CD1c-positive myeloid dendritic cell (primary cell): Measurements from ENCODE around the gene VASP.
A peak's percentile ranks its signal among the peaks of the same experiment; 100 is the strongest.
"Not testable (repeated sequence)": the region's sequence is repeated elsewhere in the genome, so short reads cannot be mapped to it uniquely, and the experiment has no call there.

Source experiments
- DNase-seq: peaks from one replicate; pipeline ENCODE4 v3.0.0-alpha.2; 2016; ENCODE audit errors: extremely low spot score

Gene VASP

DNA sequence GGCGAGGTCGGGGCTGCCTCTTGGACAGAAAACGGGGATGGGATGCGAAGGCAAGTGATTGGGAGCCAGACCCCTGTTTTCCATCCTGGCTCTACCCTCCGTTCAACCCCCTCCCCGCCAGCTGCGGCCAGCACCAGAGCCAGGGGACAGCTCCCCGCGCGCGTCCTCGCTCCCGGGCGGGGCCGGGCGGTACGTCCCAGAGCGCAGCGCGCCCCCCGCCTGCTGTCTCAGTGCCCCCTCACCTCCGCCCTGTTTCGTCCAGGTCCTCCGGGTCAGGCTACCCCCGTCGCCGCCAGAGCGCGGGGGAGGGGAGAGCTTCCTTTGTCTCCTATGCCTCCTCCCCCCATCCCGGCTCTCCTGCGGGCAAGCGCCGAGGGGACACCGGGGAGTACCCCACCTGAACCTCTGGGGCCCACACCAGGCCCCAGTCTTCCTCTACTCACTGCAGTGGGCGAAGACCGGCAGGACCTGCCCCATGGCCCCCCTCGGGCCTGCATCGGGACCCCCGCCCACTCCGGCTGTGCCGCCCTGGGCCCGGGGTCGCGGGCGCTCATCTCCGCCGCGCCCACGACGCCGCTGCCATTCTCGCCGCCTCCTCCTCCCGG, 10.8 kb upstream of the VASP start:
- peak; percentile 45 for DNase-seq

DNA sequence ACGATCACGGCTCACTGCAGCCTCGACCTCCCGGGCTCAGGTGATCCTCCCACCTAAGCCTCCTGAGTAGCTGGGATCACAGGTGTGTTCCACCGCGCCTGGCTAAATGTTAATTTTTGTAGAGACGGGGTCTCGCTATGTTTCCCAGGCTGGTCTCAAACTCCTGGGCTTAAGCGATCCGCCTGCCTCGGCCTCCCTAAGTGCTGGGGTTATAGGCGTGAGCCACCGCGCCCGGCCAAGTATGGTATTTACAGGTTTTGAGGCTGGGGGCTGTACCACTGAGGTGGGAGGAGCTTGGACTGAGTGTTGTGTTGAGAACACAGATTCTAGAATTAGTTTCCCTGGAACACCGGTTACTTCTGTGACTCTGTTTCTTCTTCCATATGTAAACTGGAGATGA, 9.5 kb upstream of the VASP start:
- DNase-seq = no peak

DNA sequence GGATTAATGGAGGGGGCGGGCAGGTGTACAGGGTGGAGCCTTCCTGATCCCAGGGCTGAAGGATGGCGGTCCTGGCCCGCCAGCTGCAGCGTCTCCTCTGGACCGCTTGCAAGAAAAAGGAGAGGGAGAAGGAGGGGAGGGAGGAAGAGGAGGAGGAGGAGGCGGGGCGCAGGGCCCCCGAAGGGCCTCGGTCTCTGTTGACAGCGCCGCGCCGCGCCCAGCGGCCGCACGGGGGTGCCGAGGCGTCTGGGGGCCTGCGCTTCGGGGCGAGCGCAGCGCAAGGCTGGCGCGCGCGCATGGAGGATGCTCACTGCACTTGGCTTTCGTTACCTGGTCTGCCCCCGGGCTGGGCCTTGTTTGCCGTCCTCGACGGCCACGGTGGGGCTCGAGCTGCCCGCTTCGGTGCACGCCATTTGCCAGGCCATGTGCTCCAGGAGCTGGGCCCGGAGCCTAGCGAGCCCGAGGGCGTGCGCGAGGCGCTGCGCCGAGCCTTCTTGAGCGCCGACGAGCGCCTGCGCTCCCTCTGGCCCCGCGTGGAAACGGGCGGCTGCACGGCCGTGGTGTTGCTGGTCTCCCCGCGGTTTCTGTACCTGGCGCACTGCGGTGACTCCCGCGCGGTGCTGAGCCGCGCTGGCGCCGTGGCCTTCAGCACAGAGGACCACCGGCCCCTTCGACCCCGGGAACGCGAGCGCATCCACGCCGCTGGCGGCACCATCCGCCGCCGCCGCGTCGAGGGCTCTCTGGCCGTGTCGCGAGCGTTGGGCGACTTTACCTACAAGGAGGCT, 8.7 kb upstream of the VASP start, which contains the start of gene PPM1N:
Gene PPM1N, plus strand, starts transcription at position 33 of the 785 bp plus-strand sequence. Its CDS starts 30 bp downstream, at position 63.
- peak; percentile 56 for DNase-seq

DNA sequence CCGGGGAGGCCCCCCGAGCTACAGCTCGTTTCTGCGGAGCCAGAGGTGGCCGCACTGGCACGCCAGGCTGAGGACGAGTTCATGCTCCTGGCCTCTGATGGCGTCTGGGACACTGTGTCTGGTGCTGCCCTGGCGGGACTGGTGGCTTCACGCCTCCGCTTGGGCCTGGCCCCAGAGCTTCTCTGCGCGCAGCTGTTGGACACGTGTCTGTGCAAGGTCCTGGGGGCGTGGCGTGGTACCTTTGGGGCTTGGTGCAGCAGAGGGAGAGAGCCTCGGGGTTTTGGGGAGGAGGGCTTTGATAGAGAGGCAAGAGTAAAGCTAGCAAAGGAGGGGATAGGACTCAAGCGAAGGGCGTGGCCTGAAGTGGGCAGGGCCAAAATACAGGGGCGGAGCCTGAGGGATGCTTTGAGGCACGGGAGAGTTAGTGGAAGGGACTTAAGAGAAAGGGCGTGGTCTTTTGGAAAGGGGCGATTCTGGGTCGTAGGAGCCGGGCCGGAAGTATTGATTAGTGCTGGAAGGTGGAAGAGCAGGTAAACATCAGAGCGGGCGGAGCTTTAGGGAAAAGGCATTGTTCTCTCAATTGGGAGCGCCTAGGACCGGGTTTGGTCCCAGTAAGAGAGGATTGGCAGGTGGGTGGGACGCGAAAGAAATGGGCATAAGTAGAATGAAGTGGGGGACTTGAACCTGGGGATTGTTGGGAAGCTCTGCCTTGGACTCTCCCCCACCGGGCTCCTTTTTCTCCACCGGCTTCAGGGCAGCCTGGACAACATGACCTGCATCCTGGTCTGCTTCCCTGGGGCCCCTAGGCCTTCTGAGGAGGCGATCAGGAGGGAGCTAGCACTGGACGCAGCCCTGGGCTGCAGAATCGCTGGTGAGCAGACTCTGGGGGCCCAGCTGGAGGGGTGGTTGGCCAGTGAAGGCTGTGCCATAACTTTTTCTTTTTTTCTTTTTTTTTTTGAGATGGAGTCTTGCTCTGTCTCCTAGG, 7.8 kb upstream of the VASP start:
- DNase-seq = peak; percentile 57

DNA sequence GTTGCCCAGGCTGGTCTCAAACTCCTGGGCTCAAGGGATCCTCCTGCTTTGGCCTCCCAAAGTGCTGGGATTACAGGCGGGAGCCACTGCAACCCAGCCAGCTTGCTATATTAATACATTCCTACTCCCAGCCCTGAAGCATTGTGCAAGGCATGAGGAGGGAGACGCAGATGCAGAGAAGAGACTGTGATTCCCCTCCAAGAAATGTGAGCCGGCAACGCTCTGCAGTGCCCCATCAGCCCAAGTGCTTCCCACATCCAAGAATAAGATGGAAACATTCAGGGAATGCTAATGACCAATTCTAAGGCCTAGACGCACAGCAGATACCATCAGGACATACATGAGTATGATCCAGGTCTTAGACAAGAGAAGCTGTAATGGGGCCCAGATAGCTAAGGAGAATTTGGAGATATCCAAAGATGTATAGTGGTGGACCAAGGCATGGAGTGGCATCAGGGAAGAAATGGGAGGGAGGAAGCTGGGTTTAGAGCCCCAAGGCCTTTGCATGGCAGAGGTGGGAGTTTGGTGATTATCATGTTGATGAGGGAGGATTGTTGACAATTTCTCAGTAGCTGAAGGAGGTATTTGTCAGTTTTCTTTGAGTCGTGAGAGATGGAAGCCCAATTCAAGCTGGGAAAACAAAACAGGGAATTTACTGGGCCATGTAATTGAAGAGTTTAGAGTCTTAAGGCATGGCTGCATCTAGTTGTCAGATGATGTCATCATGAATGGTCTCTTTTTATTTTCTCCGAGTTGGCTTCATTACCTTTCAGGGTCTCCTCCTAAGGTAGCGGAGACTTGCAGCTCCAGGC, 6.2 kb upstream of the VASP start:
- DNase-seq = no peak

DNA sequence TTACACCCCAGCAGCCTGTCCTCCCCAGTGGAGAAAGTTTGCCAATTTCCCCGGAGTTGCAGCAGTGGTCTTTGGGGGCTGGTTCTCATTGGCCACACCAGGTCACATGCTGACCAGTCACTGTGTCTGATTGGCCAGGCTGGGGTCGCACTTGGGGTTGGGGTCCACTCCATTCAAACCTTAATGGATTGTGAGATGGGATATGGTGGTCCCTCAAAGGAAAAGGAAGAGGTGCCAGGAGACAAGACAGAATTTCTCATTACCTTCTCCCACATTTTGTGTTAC, 5.6 kb upstream of the VASP start:
- DNase-seq = no peak

DNA sequence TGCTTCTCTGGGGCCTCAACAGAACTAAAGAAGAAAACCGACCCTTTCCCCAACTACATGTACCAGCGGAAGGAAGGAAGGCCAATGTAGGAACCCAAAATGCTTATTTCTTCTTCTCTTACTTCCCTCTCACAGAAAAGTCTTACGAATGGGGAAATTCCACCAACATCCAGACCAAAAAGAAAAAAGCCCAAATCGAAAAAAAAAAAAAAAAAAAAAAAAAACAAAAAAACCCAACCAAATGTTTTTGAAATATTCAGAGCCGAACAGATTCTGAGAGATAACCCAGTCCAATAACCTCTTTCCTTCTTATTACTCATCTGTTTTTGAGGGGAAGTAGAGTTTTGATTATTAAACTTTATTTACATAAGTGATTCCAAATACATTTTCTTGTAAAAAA, 5.2 kb upstream of the VASP start:
- DNase-seq = peak; percentile 53

DNA sequence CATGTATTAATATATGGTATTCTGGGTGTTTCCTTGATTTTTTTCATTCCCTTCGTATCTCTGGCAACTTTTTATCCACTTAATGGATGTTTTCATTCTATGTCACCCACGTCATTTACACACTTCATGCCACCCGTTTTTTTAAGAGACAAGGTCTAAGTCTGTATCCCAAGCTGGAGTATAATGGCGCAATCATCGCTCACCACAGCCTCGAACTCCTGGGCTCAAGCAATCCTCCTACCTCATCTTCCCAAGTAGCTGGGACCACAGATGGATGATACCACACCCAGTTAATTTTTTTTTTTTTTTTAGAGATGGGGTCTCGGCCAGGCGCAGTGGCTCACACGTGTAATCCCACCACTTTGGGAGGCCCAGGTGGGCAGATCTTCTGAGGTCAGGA, 3.4 kb upstream of the VASP start:
- no peak for DNase-seq

DNA sequence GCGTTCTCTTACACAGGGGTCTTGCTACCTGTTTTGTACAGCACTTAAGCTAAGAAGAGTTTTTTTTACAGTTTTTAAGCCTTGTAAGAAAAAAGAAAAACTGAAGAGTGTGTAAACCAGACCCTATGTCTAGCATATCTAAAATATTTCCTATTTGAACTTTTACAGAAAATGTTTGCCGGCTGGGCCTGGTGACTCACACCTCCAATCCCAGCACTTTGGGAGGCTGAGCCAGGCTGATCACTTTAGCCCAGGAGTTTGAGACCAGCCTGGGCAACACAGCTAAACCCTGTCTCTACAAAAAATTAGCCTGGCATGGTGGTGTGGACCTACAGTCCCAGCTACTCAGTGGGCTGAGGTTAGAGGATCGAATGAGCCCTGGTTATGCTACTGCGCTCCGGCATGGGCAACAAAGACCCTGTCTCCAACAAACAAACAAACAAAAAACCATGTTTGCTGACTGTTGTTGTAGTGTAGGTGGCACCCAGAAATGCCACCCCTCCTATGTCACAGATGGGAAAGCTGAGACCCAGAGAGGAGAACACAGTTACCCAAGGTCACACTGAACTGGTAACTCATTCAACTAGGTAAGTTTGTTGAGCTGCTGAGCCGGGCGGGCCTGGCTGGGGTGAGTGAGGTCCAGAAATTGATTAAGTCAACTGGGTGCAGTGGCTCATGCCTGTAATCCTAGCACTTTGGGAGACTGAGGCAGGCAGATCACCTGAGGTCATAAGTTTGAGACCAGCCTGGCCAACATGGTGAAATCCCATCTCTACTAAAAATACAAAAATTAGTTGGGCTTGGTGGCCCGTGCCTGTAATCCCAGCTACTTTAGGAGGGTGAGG, 1.9 kb upstream of the VASP start:
- no peak for DNase-seq

DNA sequence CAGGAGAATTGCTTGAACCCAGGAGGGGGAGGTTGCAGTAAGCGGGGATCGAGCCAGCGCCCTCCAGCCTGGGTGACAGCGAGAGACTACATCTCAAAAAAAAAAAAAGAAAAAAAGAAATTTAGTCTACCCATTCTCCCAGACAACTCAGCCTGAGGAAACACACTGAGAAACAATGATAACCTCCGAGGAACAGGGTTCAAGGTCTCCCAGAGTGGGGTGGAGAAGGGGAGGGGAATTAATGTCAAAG, 1.4 kb upstream of the VASP start:
- no peak for DNase-seq

DNA sequence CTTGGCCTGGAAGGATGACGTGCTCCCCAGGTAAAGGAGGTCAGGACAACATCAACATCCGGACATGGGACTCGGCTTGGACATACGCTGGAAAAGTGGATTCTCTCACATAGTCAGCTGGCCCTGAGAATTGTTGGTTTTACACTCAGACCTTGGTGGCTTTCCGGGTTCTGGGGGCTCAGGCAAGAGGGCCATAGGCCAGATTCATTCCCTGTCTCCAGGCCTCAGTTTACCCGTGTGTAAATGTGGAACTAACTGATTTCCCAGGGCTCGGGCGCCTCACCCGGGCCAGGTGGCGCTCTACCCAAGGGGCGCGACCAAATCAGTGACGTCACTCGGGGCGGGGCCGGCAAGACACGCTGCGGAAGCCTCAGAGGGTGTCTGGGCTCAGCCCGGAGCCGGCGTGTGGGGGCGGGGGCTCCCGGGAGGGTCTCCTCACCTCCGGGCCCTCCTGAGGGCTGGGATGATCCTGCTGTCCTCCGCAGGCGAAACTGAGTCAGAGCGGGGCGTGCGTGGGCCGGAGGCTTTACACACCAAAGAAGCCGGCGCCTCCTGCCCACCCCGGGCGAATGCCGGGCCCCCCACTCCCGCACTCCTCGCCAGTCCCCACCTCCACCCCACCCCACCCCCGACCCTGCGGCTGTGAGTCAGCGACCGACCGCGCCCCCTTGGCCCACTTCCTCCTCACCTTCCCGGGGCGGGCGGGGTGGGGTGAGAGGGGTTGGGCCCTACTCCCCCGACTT, 862 bp upstream of the VASP start:
- peak; percentile 97 for DNase-seq

DNA sequence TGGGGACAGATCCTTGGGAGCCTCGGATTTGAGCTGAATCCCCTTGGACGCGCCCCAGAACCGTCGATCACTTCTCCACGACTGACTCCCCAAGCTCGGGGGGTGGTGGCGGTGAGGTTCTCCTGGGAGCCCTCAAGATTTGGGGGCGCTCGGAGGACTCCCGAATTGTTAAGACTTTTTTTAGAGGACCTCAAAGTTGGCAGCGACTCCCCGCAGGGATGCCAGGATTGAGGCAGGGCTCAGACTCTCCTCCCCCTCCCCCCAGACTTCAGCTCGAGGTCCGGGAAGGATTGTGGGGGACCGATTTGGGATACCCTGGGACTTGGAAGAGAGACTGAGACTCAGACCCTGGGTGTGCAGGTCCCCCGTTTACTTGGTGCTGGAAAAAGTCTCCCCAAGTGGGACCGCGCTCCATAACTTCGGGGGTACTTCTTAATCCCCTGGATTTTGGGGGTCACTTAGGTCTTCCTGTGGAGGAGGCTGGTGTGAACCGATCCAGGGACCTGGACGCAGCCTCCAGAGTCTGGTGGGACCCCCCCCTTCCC, 665 bp downstream of the VASP start:
- DNase-seq = no peak

DNA sequence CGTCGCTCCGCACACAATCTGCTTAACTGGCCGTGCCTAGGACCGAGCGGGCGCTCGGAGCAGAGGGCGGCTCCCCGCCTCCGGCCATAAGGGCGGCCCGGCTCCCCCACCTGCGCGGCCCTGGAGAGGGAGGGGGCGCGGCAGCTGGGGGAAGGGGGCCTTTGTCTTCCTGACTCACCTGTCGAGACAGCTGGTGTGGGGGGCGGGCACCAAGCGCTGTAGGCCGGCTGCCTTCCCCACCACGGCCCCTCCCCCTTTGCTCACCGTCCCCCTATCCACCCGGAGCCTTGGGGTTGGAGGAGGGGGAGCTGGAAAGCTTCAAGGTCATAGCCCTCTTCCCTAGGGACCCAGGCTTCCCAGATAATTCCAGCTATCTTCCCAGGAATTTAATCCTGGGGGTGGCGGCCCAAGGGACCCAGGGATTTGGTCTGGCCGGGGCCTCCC, 1.2 kb downstream of the VASP start:
- no peak for DNase-seq

DNA sequence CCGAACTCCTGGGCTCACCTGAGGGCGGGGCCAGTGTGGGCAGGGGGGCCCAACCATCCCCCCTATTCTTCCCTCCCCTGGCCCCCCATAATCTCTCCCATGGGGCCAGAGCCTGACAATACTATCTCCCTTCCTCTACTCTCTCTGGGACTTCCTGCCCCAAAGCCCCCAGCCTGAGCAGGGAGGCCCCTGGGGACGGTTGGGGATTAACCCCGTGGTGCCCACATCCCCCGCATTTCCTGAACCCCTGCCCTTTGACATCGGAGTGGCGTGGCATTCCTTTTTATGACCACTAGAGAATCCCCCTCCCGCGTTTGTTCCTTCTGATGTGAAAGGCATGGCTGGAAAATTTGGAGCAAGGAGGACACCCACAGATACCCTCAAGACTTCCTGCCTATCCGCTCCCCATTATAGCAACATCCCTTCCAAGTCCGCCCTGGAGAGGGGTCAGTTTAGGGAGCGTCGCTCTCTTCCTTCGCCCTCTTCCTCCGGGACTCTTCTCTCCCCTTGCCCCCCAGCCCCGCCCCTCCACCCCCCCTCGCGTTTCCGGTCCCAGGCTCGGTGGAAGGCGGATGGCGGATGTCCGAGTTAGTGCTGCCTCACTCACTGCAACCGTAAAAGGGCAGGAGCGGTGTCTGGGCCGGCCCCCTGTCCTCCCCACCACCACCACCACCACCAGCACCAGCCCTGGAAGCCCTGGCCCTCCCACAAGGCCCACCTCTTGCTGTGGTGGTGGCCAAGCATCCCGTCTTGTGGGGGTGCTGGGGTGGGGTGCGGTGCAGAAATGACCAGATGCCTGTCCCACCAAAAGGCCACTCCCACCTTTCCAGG, 1.8 kb downstream of the VASP start:
- peak; percentile 64 for DNase-seq

DNA sequence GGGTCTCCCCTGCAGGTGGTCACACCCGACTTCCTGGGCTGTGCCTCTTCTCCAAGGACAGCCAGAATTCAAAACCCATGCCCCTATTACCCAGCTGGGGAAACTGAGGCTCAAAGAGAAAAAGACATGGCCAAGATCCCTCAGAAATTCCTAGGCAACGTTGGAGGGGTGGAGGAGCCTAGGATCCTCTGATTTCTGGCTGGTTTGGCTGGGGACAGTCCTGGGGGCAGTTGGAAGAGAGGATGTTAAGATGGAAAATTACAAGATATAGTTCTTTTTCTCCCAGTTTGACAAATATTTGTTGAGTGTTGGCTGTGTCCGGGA, 2.4 kb downstream of the VASP start:
- no peak for DNase-seq

DNA sequence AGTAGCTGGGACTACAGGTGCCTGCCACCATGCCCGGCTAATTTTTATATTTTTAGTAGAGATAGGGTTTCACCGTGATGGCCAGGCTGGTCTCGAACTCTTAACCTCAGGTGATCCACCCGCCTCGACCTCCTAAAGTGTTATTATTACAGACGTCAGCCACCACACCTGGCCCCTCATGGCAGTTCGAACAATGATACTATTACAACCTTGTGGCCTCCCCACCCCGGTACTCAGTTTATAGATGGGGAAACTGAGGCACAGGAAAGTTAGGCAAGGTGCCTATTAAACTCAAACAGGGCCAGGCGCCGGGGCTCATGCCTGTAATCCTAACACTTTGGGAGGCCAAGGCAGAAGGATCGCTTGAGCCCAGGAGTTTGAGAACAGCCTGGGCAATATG, 3.1 kb downstream of the VASP start:
- not testable (repeated sequence) for DNase-seq

DNA sequence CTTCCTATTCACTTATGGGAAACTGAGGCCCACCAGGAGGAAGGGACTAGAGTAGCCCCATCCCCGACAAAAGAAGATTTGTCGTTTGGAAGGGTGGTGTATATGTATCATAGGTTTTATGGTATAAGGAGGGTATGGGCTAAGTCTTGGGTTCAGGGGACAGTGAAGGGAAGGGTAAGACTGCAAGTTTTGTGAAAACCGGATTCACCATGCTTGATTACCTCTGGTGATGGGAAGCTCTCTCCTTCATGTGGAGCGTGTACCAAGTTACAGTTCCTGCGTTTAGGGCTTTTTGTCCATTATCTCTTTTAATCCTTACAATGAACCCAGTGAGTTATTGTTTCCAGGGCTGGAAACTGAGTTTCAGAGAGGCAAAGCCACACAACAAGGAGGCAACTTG, 3.8 kb downstream of the VASP start:
- DNase-seq = no peak

DNA sequence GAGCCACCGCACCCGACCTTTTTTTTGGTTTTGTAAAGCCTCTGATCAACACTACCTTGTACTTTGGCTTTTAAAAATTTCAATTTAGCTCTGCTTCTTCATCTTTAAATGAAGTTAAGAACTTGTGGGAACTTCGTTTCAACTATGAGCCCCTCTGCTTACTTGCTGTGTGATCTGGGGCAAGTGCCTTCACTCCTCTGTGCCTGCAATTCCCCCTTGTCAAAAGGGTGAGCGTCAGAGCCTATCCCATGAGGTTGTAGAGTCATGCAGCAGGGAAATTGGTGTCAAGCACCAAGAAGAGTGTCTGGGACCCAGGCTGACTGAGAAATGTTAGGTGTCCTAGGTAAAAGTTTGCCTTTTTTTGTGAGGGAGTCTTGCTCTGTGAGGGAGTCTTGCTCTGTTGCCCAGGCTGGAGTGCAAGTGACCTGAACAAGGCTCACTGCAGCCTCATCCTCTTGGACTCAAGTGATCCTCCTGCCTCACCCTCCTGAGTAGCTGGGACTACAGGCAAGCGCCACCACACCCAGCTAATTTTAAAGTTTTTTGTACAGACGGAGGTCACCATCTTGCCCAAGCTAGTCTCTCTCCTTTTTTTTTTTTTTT, 5.7 kb downstream of the VASP start:
- no peak for DNase-seq
